Prostate gland (tissue), 2 donors: Measurements from ENCODE around the gene SLC3A2.

Source experiments
- CTCF ChIP-seq, 4 experiments: fragments of 200-600 bp in 2 of 4; fragments of 450-650 bp in 2 of 4; sonication (generic) in 2 of 4; IDR thresholded peaks; 1 replicate in 3 of 4; 2 replicates in 1 of 4; pipeline ENCODE4 v1.5.1; 2016 to 2019; ENCODE audit warnings: antibody characterized with exemption in 4 of 4, mild to moderate bottlenecking in 2 of 4, moderate library complexity in 2 of 4
- POLR2A ChIP-seq: fragments of 450-650 bp; IDR thresholded peaks from one replicate; pipeline ENCODE4 v1.6.1; 2016; ENCODE audit warnings: antibody characterized with exemption, mild to moderate bottlenecking

GRCh38 chr11:62835336-62835735 is 45.4 kb upstream of the SLC3A2 start:
- no peak for TF ChIP-seq CTCF (IDR thresholded peaks at IDR 0.05)
- no peak for TF ChIP-seq POLR2A
